Right hindlimb (tissue), 1 donor: Measurements from ENCODE around the gene OR2G2.

ENCODE experiments used
- DNase-seq: peaks from one replicate; pipeline ENCODE4 v3.0.0-alpha.2; 2018

The OR2G2 gene, protein sequence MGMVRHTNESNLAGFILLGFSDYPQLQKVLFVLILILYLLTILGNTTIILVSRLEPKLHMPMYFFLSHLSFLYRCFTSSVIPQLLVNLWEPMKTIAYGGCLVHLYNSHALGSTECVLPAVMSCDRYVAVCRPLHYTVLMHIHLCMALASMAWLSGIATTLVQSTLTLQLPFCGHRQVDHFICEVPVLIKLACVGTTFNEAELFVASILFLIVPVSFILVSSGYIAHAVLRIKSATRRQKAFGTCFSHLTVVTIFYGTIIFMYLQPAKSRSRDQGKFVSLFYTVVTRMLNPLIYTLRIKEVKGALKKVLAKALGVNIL

DNA sequence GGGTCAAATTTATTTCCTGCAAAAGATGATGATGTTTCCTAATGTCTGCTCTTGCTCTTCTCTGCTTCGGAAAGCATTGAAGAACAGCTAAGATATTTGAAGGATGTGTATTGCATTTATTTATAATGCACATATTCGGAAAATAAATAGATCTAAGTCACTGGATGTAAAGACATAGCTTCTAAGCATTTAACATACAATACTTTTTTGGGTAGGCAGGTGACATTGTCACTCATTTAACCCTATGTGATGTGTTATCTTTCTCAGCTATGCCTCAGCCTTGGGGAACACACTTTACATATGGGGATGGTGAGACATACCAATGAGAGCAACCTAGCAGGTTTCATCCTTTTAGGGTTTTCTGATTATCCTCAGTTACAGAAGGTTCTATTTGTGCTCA lies at the start of gene OR2G2:
TSS of gene OR2G2 (plus strand) at position 301 of the 400 bp plus-strand sequence. CDS start at position 301, 0 bp downstream.
- no peak for DNase-seq

DNA sequence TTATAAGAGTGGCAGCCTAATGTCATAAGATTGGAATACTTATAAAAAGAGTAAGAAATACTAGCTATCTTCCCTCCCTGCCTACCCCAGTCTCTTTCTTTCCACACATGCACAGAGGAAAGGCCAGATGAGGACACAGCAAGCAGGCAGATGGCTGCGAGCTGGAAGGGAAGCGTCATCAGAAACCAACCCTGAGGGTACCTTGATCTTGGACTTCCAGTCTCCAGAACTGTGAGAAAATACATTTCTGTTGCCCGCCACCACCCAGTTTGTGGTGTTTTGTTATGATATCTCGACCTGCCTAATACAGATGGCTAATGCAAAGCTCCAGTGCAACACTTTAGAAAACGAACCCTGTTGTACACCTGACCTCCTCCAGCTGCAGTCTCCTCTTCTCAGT lies 49.6 kb upstream of the OR2G2 start:
- DNase-seq: no peak

DNA sequence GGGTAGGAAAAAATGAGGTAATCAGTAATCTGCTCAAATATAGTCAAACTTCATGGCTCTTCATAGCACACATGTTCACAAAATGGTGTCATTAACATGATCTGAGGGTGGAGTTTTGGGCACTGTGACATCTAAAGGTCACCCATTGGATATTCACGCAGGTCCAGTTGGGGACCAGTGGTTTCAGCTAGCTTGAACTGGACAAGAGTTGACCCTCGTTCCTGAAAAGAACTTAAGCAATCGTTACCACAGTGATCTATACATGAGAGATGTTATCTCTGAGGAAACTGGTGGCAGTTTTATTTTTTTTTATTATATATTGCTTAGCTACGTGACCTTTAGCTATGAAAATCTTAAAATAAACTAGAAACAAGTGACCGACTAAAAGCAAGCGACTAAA lies 48.9 kb upstream of the OR2G2 start:
- no peak for DNase-seq

DNA sequence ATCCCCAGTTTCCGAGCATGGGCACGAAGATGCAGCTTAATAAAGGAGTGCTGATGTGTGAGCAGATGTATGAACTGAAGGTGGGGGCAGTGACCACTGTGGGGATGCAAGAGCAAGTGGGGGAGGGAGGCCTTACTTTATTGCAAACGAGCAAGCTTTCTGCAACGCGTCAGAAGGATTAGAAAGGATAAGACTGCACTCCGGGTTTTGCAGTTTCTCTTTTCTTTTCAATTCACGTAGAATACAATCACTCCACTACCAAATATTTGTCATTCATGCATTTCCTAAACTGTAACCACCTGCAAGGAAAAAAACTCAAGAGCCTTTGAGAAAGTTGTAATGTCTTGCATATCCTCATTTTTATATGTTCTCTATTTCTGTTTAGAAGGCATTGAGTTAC lies 47.6 kb upstream of the OR2G2 start:
- DNase-seq: no peak

DNA sequence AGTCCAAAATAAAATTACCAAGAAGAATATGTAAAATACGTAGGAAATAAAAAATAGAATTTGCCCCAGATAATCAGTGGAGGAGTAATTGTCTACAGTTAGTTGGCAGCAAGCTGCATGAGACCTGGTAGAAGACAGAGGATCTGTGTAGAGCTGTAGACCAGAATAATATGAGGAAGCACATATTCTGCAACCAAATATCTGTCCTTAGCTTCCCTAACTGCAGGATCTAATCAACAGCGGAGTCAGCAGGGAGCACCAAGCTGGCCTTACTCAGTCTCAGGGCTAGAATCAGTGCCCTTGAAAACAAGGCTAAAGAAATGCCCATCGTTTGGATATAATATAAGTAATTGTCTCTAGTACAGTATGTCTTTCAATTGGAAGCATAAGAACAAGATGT lies 45.3 kb upstream of the OR2G2 start:
- no peak for DNase-seq

DNA sequence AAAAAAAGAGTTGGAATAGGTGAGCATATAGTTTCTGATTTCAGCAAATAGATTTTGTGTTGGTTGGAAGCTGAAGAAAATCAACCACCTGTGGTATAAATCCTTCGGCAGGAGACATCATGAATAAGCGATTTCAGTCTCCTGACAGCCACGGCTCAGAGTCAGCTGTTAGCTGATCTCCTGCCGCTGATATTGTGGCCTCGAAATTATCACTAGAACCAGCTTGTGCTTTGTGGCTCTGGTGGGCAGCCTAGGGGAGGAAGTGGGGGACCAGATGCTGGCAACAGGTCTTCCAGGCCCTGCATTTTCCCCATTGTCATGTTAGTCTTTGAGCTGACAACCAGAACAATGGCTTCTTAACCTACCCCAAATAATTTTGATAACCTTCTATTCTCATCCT lies 40.1 kb upstream of the OR2G2 start:
- DNase-seq: no peak

DNA sequence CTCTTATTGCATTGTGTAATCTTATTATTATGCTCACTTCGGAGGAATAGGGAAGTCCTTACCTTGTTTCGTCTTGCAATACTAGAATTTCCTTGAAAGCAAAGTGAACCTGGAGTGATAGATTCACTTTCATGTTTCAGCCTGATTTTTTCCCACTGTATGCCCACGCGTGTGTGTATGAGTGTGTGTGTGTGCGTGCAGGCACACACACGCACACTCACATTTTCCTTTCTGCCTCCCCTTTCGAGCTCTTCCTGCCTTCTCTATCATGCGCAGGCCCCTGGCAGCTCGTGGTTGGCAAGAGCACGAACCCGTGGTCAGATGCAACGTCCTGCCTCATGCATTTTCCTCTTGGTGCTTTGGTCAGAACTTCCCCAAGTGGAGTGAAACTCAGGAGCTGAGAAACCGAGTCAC lies 39.4 kb upstream of the OR2G2 start, which contains the start of gene GCSAML:
TSS of gene GCSAML (plus strand) at position 366 of the 414 bp plus-strand sequence. CDS start 58 bp downstream, outside the sequence.
- DNase-seq: no peak

DNA sequence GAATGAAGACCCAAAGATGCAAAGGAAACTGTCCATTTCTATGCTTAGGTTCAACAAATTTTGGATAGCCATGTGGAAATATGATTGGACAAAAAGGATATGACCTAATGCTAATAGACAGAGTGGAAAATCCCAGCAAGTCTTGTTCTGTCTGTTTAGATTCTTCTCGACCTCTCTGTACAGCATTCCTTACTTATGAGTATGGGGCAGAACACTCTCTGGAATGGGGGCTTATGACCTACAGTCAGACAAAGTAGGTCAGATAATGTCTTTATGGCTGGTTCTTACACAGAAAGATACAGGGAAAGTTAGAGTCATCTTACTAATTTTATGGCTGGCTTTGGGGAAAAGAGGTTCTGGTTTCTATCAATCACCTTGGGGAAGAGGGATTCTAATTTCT lies 36.4 kb upstream of the OR2G2 start:
- no peak for DNase-seq

DNA sequence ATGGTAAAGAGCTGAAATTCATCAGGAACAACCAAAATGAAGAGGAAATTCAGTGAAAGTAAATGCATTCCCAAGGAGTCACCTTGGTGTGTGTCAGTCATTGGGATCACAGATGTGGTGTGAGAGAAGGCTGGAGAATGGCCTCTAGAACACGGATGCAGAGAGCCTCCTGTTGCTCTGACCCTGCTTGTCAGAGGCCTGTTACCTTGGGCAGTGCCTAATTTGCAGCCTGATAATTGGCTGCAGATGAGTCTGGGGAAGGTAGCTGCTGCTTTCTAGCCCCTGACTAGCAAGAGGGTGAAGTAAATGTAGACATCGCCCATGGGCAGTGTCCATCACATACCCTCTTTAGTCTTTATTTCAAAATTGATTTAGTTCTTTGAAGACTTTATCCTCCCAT lies 35.9 kb upstream of the OR2G2 start:
- DNase-seq: no peak

DNA sequence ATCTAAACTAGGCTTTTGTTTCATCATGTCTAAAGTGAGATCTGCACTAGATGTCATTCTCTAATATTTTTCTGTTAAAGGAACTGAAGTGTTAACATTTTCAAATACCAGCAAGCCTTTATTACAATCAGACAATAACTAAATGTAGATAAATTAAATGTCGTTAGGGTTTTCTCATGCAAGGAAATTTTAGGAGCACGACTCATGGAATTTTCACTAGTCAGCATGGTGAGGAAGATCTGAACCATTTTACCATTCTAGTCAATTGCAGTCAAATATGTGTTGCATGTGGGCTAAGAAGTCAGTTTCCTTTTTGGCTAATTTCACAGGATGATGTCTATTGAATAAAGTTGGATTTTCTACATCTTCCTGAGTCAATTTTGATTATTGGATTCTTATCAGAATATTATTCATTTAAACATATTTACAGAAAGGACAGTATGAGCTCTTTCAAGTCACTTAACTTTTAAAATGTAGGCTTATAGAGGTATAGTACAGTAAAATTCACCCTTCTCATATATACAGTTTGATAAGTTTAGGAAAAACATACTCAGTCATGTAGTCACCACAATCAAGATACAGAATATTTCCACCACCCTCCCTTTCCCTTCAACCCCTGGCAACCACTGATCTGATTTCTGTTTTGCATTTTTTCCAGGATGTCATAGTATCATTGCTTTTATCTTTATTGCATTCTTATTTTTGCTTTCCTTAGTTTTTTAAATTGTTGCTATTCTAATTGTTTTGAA lies 30.1 kb upstream of the OR2G2 start:
- DNase-seq: no peak

DNA sequence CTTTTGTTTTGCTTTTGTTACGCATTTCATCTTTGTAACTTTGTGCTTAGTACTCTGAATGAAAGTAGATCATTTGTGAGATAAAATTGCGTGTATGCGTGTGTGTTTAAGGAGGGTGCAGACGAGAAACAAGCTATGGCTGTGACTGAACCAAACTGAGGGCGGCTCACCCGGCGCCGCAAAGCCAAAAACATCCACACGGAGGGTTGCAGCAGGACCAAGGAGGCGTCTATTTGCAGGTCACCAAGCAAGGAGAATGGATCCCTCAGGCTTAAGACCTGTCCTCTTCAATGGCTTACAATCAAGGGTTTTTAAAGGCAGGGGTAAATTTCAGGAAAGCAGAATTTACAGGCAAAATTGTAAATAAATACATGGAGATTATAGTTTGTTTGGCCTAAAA lies 26.4 kb upstream of the OR2G2 start:
- no peak for DNase-seq

DNA sequence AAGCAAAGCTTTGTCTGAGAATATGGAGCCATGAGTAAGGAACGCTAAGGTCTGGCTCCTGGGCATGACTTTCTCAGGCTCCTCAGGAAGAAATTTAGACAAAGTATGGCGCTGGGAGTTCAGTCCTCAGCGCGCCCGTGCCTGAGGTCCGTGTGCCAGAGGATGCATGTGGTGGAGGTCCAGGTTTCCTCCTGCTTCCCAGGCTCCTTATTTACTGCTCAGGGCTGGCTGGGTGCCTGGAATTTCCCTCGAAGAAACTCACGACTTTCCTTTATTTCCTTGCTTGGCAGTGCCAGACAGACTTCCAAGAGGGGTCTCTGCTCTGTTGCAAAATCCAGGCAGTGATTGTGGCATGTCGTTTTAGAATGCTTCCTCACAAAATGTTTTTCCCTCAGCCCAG lies 26.0 kb upstream of the OR2G2 start:
- no peak for DNase-seq

DNA sequence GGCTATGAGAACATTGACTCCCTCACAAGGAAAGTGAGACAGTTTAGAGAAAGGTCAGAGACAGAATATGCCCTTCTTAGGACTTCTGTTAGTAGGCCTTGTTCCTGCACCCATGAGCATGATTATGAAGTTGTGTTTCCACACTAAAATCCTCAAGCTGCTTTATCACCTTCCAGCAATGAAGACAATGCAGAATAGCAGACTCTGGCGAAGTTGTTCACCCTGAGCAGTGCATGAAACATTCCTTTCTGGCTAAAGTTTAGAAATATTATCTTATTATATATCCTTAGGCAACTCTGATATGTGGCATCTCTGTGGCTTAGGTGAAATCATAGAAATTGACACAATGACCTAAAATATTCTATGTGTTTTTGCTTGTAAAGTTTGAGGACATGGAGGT lies 13.9 kb upstream of the OR2G2 start:
- DNase-seq: no peak

DNA sequence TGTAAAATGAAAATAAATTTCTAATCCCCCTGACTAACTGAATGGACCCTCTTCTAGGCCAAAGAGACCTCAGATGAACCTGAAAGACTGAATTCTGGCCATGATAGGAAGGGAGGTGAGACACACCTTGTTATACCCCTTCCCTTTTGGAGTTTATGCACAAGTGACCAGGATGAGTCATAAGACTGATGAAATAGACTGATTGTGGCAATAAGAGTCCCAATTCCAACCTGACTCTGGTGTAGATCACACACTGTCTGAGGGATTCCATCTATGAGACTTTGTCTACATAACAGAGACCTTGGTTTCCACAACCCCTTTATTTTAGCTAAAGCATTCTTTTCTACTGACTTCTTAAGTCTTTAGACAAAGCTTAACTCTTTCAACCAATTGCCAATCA lies 13.5 kb upstream of the OR2G2 start:
- no peak for DNase-seq

DNA sequence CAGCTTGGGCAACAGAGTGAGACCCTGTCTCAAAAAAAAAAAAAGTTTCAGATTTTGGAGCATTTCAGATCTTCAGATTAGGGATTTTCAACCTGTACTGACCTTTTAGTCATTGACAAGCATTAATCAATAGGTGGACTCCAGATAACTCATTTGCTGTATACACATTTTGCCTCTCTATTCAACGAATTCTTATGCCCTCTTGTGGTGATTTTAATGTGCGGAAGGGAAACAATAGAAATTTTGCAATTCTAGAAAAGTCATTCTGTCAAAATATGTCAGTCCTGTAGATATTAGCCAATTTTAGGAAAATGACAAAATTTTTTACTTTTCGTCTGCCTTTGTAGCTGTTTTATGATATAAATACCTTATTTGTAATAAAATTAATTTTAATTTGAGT lies 11.6 kb upstream of the OR2G2 start:
- no peak for DNase-seq

DNA sequence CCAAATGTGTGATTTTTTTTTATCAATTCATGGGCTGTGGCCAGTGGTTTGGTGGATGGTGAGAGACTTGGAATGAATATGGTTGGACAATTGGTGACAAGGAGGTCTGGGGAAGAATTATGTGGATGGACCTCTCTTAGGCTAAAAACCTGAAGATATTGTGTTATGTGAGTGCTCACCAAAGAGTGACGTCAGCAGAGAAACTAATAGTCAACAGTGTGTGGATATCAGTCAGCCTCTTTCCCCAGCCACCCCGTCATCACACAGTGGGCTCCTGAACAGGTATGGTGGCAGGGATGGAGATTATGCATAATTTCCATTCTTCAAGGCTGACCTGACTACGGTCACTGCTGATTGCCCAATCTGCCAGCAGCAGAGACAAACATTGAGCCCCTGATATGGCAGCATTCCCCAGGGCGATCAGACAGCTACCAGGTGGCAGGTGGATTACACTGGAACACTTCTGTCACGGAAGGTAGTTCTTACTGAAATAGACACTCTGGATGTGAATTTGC lies 9.2 kb upstream of the OR2G2 start:
- DNase-seq: no peak

DNA sequence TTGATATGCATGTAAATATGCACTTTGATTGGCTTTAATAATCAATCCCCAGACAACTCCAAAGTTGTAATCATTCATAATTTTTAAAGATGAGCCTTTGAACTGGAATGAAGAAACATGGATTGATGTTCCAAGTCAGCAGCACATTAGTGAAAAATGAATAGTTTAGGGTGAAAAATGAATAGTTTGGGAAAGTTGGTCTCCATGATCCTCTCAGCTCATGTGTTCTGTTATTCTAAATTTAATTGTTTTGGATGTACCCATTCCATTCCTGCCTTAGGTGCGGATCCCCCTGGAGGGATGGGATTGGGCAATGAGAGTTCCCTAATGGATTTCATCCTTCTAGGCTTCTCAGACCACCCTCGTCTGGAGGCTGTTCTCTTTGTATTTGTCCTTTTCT lies 17.1 kb downstream of the OR2G2 start, which contains the start of gene OR2G3:
TSS of gene OR2G3 (plus strand) at position 301 of the 400 bp plus-strand sequence. CDS start at position 301, 0 bp downstream.
- no peak for DNase-seq

DNA sequence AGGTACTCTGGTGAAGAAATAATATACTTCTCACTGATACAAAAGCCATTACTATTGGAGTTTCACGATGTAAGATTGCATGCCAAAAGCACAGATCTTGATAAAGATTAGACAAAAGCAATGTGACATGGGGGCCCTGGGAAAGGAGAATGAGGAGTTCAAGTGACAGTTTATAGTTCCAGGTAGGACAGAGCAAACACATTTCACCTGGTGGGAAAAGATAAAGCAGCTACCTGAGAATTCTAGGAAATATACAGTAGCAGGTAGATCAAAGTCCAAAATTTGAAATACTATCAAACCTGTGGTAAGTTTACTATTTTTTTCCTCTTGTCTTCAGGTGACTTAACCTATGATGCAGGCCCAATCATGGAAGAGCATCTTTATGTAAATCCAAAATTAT lies 25.2 kb downstream of the OR2G2 start:
- DNase-seq: no peak

DNA sequence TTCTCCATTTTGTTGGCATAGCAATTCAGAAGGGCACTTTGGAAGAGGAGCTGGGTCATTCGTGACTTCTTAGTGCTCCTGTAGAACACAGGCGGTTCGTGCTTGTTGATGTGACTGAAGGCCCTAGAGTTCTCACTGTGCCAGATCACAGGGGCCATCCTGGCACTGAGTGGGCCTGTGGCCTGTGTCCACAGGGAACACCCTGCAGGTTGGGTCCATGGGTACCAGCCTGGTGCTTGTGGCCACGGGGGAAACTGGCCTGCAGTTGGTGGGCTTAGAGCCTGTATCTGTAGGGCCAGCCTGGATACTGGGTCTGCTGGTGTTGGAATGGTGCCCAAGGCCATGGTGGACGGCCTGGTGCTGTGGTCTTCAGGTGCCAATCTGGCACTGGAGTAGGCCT lies 26.5 kb downstream of the OR2G2 start:
- DNase-seq: no peak

DNA sequence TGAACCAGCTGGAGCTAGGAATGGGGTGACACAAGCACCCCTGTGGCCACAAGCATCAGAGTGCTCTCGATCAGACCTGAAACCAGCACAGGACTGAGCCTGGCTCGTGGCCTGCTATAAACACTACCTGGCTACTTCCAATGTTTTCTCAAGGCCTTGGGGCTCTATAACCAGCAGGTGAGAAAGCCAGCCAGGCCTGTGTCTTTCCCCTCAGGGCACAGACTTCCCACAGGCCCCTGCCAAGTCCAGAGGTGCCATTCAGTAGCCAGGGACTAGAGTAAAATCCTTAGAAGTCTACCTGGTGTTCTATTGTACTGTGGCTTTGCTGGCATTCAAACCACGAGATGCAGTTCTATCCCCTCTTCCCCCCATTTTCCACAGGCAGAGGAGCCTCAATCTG lies 39.8 kb downstream of the OR2G2 start:
- no peak for DNase-seq

DNA sequence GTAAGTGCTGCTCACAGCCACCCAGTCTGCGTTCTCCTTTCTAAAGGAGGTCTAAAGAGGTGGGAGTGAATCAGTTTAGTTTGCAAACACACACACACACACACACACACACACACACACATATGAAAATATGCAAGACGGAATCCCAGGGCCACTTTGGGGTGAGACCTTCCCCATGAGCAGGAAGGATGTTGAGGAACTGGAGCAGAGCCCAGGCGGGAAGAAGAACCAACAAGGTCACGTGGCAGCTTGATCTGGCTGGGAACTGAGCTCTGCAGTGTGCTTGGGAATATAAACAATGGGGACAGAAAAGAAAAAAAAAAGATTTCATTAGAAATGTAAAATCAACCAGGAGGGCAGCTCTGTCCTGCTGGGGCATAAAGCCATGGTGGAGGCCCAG lies 49.9 kb downstream of the OR2G2 start:
- DNase-seq: peak; percentile 21

DNA sequence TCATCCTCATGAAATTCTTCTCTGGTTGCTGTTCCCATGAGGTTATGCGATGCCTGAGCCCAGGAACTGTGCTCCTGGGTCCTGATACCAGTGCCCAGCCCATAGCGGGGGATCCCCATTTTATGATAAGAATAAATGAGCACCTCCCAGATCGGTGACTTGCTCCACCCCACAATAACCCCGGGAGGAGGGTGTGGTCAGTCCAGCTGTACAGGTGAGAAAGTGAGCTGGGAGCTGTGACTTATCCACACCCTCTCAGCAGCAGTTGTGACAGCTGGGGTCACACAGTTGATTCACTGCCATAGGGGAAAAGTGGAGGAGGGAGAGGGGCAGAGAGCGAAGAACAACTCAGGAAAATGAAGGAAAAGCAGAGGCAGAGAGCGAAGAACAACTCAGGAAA lies 50.6 kb downstream of the OR2G2 start:
- DNase-seq: no peak
